ENCODE measurements around the gene CYP4F3. TPM values are rescaled to one million over a fixed set of nuclear protein-coding genes. Genes with fewer than 3 reads are reported as not detected.

Gene CYP4F3
- total RNA-seq, 1 experiment from 2014 or later = 0.04 TPM

DNA sequence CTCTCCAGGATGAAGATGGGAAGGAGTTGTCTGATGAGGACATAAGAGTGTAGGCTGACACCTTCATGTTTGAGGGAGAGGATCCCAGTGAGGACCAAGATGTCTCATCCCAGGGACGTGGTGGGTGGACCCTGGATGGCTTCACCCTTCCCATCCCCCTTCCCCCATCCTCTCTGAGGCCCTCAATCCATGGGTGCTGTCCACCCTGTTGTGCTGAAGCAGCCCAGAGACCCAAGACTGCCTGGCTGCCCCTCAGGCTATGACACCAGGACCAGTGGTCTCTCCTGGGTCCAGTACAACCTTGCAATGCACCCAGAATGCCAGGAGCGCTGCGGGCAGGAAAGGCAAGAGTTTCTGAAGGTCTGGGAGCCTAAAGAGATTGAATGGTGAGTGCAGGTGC is 28.7 kb downstream of the CYP4F3 start:
- no peak overlapping the region for H3K4me3 Mint-ChIP-seq
- no peak overlapping the region for H3K27ac Mint-ChIP-seq
- peaks cover 25% of the 10 kb centered on the region for H3K36me3 Mint-ChIP-seq
- H3K27me3 Mint-ChIP-seq (ENCODE audit: low read depth) = peaks cover 5% of the 10 kb centered on the region
- TF ChIP-seq ATF1 (CRISPR knock-in tag; IDR thresholded peaks at IDR 0.05) = no peak
- TF ChIP-seq, protein P1, sequence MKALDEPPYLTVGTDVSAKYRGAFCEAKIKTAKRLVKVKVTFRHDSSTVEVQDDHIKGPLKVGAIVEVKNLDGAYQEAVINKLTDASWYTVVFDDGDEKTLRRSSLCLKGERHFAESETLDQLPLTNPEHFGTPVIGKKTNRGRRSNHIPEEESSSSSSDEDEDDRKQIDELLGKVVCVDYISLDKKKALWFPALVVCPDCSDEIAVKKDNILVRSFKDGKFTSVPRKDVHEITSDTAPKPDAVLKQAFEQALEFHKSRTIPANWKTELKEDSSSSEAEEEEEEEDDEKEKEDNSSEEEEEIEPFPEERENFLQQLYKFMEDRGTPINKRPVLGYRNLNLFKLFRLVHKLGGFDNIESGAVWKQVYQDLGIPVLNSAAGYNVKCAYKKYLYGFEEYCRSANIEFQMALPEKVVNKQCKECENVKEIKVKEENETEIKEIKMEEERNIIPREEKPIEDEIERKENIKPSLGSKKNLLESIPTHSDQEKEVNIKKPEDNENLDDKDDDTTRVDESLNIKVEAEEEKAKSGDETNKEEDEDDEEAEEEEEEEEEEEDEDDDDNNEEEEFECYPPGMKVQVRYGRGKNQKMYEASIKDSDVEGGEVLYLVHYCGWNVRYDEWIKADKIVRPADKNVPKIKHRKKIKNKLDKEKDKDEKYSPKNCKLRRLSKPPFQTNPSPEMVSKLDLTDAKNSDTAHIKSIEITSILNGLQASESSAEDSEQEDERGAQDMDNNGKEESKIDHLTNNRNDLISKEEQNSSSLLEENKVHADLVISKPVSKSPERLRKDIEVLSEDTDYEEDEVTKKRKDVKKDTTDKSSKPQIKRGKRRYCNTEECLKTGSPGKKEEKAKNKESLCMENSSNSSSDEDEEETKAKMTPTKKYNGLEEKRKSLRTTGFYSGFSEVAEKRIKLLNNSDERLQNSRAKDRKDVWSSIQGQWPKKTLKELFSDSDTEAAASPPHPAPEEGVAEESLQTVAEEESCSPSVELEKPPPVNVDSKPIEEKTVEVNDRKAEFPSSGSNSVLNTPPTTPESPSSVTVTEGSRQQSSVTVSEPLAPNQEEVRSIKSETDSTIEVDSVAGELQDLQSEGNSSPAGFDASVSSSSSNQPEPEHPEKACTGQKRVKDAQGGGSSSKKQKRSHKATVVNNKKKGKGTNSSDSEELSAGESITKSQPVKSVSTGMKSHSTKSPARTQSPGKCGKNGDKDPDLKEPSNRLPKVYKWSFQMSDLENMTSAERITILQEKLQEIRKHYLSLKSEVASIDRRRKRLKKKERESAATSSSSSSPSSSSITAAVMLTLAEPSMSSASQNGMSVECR (CRISPR knock-in tag; IDR thresholded peaks at IDR 0.05; ENCODE audit: borderline replicate concordance) = no peak
- TF ChIP-seq, protein P2, sequence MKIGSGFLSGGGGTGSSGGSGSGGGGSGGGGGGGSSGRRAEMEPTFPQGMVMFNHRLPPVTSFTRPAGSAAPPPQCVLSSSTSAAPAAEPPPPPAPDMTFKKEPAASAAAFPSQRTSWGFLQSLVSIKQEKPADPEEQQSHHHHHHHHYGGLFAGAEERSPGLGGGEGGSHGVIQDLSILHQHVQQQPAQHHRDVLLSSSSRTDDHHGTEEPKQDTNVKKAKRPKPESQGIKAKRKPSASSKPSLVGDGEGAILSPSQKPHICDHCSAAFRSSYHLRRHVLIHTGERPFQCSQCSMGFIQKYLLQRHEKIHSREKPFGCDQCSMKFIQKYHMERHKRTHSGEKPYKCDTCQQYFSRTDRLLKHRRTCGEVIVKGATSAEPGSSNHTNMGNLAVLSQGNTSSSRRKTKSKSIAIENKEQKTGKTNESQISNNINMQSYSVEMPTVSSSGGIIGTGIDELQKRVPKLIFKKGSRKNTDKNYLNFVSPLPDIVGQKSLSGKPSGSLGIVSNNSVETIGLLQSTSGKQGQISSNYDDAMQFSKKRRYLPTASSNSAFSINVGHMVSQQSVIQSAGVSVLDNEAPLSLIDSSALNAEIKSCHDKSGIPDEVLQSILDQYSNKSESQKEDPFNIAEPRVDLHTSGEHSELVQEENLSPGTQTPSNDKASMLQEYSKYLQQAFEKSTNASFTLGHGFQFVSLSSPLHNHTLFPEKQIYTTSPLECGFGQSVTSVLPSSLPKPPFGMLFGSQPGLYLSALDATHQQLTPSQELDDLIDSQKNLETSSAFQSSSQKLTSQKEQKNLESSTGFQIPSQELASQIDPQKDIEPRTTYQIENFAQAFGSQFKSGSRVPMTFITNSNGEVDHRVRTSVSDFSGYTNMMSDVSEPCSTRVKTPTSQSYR (CRISPR knock-in tag; IDR thresholded peaks at IDR 0.05) = no peak
- TF ChIP-seq, protein P3, sequence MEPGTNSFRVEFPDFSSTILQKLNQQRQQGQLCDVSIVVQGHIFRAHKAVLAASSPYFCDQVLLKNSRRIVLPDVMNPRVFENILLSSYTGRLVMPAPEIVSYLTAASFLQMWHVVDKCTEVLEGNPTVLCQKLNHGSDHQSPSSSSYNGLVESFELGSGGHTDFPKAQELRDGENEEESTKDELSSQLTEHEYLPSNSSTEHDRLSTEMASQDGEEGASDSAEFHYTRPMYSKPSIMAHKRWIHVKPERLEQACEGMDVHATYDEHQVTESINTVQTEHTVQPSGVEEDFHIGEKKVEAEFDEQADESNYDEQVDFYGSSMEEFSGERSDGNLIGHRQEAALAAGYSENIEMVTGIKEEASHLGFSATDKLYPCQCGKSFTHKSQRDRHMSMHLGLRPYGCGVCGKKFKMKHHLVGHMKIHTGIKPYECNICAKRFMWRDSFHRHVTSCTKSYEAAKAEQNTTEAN (CRISPR knock-in tag; IDR thresholded peaks at IDR 0.05) = no peak
- no peak for TF ChIP-seq ZNF416 (CRISPR knock-in tag; IDR thresholded peaks at IDR 0.05)
- H3K9me3 Mint-ChIP-seq = peaks cover 24% of the 10 kb centered on the region
- DNase-seq (ENCODE audit: low spot score) (no peak), ATAC-seq (no peak)
- H3K4me1 Mint-ChIP-seq = no peaks in the 10 kb centered on the region
- CTCF ChIA-PET = no interaction called here
- POLR2A ChIA-PET = no interaction called here

DNA sequence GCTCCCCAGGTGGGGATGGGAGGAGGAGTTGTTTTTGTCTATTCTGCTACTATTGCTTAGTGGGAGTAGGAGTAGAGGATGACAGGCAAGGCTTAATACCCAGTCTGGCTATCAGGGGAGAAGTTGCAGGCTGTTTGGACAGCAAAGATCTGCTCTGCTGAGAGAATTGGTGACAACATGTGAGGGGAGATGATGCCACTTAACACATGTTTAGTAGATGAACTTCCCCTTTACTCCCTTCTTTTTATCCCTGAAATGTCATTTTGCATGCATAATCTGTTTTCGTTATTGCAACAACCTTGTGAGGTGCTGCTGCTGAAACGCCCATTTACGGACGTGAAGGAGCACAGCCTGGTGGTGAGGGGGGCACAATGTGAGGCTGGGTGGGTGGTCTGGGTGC is 29.2 kb downstream of the CYP4F3 start:
- POLR2A ChIA-PET = no interaction called here
- Mint-ChIP-seq H3K4me1 (no peaks in the 10 kb centered on the region), H3K36me3 (peaks cover 29% of the 10 kb centered on the region), H3K9me3 (peaks cover 28% of the 10 kb centered on the region), H3K27ac (no peak overlapping the region), H3K4me3 (no peak overlapping the region), H3K27me3 (ENCODE audit: low read depth) (peaks cover 5% of the 10 kb centered on the region)
- no peak for DNase-seq (ENCODE audit: low spot score)
- TF ChIP-seq, protein P4, sequence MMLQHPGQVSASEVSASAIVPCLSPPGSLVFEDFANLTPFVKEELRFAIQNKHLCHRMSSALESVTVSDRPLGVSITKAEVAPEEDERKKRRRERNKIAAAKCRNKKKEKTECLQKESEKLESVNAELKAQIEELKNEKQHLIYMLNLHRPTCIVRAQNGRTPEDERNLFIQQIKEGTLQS (CRISPR knock-in tag; conservative IDR thresholded peaks at IDR 0.05) = no peak
- TF ChIP-seq, protein P5, sequence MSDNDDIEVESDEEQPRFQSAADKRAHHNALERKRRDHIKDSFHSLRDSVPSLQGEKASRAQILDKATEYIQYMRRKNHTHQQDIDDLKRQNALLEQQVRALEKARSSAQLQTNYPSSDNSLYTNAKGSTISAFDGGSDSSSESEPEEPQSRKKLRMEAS (CRISPR knock-in tag; IDR thresholded peaks at IDR 0.05) = no peak
- TF ChIP-seq ZNF317 (CRISPR knock-in tag; IDR thresholded peaks at IDR 0.05; ENCODE audit: borderline replicate concordance, low read depth) (no peak), MXD4 (CRISPR knock-in tag; IDR thresholded peaks at IDR 0.05; ENCODE audit: borderline replicate concordance) (no peak), RELA (CRISPR knock-in tag; IDR thresholded peaks at IDR 0.05; ENCODE audit: borderline replicate concordance) (no peak), HMGA2 (CRISPR knock-in tag; IDR thresholded peaks at IDR 0.05) (no peak)
- TF ChIP-seq, protein P6, sequence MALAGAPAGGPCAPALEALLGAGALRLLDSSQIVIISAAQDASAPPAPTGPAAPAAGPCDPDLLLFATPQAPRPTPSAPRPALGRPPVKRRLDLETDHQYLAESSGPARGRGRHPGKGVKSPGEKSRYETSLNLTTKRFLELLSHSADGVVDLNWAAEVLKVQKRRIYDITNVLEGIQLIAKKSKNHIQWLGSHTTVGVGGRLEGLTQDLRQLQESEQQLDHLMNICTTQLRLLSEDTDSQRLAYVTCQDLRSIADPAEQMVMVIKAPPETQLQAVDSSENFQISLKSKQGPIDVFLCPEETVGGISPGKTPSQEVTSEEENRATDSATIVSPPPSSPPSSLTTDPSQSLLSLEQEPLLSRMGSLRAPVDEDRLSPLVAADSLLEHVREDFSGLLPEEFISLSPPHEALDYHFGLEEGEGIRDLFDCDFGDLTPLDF (CRISPR knock-in tag; IDR thresholded peaks at IDR 0.05) = no peak
- TF ChIP-seq, protein P7, sequence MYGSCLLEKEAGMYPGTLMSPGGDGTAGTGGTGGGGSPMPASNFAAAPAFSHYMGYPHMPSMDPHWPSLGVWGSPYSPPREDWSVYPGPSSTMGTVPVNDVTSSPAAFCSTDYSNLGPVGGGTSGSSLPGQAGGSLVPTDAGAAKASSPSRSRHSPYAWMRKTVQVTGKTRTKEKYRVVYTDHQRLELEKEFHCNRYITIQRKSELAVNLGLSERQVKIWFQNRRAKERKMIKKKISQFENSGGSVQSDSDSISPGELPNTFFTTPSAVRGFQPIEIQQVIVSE (CRISPR knock-in tag; IDR thresholded peaks at IDR 0.05; ENCODE audit: borderline replicate concordance) = no peak
- ATAC-seq = no peak
- CTCF ChIA-PET = no interaction called here
